AG04449 (cell line): ENCODE results near the gene CHCHD1.

Experiments used
- CTCF ChIA-PET: fragments of 350-600 bp; formaldehyde crosslinking; extraction: SDS; loops from one replicate; lab custom pipeline; 2021; ENCODE audit warnings: antibody characterized with exemption; lab: Yijun Ruan, JAX
- POLR2A ChIA-PET: fragments of 400-600, 350-600 bp; formaldehyde crosslinking; extraction: SDS; loops from one replicate; lab custom pipeline; 2020; ENCODE audit warnings: antibody characterized with exemption, inconsistent platforms; lab: Yijun Ruan, JAX
- DNase-seq: peaks from one replicate; pipeline ENCODE4 v3.0.0-alpha.2; 2010; ENCODE audit warnings: low read depth, low spot score
- H3K4me3 ChIP-seq: 2 replicates; pipeline ENCODE4 v1.5.1; 2011; ENCODE audit warnings: low read depth, mild to moderate bottlenecking, control low read depth, low read length
- TF ChIP-seq, protein P1 (sequence below): IDR thresholded peaks from one replicate; pipeline ENCODE4 v1.5.1; 2011; ENCODE audit warnings: mild to moderate bottlenecking, moderate library complexity, low read length, control low read depth, inconsistent platforms; ENCODE audit not compliant: insufficient read depth; ENCODE audit errors: missing control alignments

CHCHD1 gene

GRCh38 chr10:73756183-73756582, 25.7 kb upstream of the CHCHD1 start:
- POLR2A ChIA-PET = interaction anchor here (1.2 kb wide), 1 partner anchor 11 kb away, joined by 7 read pairs; no protein-coding TSS in a partner anchor
- TF ChIP-seq, protein P1, sequence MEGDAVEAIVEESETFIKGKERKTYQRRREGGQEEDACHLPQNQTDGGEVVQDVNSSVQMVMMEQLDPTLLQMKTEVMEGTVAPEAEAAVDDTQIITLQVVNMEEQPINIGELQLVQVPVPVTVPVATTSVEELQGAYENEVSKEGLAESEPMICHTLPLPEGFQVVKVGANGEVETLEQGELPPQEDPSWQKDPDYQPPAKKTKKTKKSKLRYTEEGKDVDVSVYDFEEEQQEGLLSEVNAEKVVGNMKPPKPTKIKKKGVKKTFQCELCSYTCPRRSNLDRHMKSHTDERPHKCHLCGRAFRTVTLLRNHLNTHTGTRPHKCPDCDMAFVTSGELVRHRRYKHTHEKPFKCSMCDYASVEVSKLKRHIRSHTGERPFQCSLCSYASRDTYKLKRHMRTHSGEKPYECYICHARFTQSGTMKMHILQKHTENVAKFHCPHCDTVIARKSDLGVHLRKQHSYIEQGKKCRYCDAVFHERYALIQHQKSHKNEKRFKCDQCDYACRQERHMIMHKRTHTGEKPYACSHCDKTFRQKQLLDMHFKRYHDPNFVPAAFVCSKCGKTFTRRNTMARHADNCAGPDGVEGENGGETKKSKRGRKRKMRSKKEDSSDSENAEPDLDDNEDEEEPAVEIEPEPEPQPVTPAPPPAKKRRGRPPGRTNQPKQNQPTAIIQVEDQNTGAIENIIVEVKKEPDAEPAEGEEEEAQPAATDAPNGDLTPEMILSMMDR = no peak
- no peak overlapping the region for H3K4me3 ChIP-seq
- CTCF ChIA-PET = no interaction called here
- no peak for DNase-seq

DNA sequence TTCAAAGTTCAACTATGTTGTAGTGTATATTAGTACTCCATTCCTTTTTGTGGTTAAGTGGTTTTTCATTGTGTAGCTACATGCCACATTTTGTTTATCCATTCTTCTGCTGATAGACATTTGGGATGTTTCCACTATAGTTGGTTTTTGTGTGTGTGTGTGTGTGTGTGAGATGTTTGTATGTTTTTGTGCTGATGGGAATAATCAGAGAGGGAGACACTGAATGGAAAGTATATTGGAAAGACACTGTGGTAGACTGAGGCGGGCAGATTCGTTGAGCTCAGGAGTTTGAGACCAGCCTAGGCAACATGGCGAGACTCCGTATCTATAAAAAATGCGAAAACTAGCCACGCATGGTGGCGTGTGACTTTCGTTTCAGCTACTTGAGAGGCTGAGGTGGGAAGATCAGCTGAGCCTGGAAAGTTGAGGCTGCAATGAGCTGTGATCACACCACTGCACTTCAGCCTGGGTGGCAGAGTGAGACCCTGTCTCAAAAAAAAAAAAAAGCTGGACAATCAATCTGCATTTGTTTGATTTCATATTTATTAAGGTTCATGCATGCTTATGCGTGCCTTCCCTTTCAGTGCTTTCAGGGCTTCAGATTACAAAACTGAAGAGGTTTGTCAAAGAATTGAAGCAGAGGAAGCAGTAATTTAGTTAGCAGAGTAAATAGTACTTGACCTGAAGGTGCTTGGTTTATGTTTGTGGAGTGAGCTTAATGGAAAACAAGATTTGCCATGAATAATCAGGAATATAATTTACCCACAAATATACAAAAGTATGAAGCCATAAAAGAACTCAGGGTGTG, 22.9 kb upstream of the CHCHD1 start:
- no peak overlapping the region for H3K4me3 ChIP-seq
- DNase-seq = no peak
- POLR2A ChIA-PET = interaction anchor here (0.6 to 1.0 kb wide), 3 partner anchors 10 to 152 kb away, joined by 3 read pairs; partner anchors contain the start of genes CHCHD1 and PLAU
- TF ChIP-seq, protein P1 = no peak
- CTCF ChIA-PET = no interaction called here

DNA sequence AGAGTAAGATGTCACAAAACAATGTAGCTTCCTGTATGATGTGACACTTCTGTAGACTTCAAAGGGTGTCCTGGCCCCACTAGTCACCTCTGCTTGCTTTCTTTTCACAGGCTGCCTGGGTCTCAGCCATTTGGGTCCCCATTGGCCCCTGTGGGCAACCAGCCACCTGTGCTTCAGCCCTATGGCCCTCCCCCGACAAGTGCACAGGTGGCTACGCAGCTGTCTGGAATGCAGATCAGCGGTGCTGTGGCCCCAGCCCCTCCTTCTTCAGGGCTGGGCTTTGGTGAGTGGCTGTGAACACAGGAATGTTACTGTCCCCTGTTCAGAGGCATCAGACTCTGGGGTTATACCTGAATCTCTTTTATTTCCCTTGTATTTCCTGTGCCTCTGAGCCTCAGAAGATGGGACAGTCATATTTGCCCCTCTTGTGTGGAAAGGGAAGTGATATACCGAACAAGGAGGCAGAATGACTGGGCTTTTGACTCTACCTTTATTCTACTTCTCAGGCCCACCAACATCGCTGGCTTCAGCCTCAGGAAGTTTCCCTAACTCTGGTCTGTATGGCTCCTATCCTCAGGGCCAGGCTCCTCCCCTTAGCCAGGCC, 22.2 kb upstream of the CHCHD1 start:
- POLR2A ChIA-PET = interaction anchor here (0.6 kb wide), 1 partner anchor 22 kb away, joined by 3 read pairs; the partner anchor contains the start of gene CHCHD1
- DNase-seq = no peak
- CTCF ChIA-PET = no interaction called here

GRCh38 chr10:73761781-73762180, 20.1 kb upstream of the CHCHD1 start:
- ChIA-PET POLR2A (interaction anchor here (1.2 kb wide), 1 partner anchor 11 kb away, joined by 4 read pairs; a partner anchor contains a TSS), CTCF (no interaction called here)
- no peak for DNase-seq
- TF ChIP-seq, protein P1 = no peak
- H3K4me3 ChIP-seq = no peak overlapping the region

More for the DNA sequence above, 22.2 kb upstream of the CHCHD1 start:
- H3K4me3 ChIP-seq = no peak overlapping the region
- TF ChIP-seq, protein P1 = no peak

- DNase-seq = no peak
- no peak overlapping the region for H3K4me3 ChIP-seq
- ChIA-PET CTCF (interaction anchor here (1.6 kb wide), 1 partner anchor 15 kb away, joined by 7 read pairs; no protein-coding TSS in a partner anchor), POLR2A (interaction anchor here (1.2 kb wide), 1 partner anchor 10 kb away, joined by 4 read pairs; a partner anchor contains a TSS)
- TF ChIP-seq, protein P1 = no peak
Observed at GRCh38 chr10:73762915-73763314, 18.9 kb upstream of the CHCHD1 start.

DNA sequence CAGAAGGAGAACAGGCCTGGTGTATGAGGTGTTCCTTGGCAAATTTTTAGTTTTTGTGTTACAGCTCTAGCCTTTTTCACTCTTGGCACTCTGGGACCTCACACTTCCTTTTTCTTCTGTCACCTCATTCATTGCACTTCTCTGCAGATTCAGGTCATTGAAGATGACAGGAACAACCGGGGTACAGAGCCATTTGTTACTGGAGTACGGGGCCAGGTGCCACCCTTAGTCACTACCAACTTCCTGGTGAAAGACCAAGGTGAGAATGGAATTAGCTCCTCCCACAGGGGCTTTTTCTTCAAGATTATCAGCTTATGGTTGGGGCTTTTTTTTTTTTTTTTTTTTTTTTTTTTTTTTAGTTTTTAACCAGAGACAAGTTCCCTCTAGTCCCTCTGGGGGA, 18.5 kb upstream of the CHCHD1 start:
- POLR2A ChIA-PET = no interaction called here
- TF ChIP-seq, protein P1 = no peak
- H3K4me3 ChIP-seq = no peak overlapping the region
- DNase-seq = no peak
- CTCF ChIA-PET = interaction anchor here (1.6 kb wide), 1 partner anchor 15 kb away, joined by 7 read pairs; no protein-coding TSS in a partner anchor
